Muscle of arm (tissue), 12 donors: ENCODE results near the gene RFX2. TPM values are rescaled to one million over a fixed set of nuclear protein-coding genes. Genes with fewer than 3 reads are reported as not detected.
"Not testable (repeated sequence)": the region's sequence is repeated elsewhere in the genome, so short reads cannot be mapped to it uniquely, and the experiment has no call there.

Source experiments
- DNase-seq: peaks from one replicate; pipeline ENCODE4 v3.0.0-alpha.2; 2013
- polyA plus RNA-seq, 12 donors: library from polyadenylated mRNA; unstranded; fragments of 120-200 nt; gene quantifications; one replicate each; pipeline ENCODE4 v1.2.1, GENCODE V29; 2013; ENCODE audit not compliant: insufficient read length in 12 of 12

The RFX2 gene
- polyA plus RNA-seq, 12 donors: 3.9 to 19.9 (median 6.9) TPM; not detected in 1

- DNase-seq: not testable (repeated sequence)
Measured at GRCh38 chr19:6106643-6107294, 3.5 kb downstream of the RFX2 start.

GRCh38 chr19:6105444-6105843 lies 4.9 kb downstream of the RFX2 start:
- no peak for DNase-seq

GRCh38 chr19:6103894-6104293 lies 6.4 kb downstream of the RFX2 start:
- no peak for DNase-seq

GRCh38 chr19:6103217-6103644 lies 7.1 kb downstream of the RFX2 start:
- no peak for DNase-seq

DNA sequence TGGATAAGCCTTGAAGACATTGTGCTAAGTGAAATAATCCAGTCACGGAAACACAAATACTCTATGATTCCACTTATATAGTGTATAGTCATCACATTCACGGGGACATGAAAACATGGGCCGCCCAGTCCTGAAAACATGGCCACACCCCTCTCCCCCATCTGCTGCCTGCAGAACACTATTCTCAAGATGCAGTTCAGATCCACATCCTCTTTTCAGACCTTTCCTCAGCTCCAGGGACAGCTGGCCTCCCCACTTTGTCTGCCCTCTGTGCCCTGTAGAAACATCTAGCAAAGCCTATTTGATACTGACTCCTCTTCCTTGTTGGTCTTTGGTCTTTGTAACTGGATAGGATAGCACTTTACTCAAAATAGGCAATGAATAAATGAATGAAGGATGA lies 8.3 kb downstream of the RFX2 start:
- no peak for DNase-seq

- no peak for DNase-seq
Measured at GRCh38 chr19:6101291-6101825, 8.9 kb downstream of the RFX2 start.

DNA sequence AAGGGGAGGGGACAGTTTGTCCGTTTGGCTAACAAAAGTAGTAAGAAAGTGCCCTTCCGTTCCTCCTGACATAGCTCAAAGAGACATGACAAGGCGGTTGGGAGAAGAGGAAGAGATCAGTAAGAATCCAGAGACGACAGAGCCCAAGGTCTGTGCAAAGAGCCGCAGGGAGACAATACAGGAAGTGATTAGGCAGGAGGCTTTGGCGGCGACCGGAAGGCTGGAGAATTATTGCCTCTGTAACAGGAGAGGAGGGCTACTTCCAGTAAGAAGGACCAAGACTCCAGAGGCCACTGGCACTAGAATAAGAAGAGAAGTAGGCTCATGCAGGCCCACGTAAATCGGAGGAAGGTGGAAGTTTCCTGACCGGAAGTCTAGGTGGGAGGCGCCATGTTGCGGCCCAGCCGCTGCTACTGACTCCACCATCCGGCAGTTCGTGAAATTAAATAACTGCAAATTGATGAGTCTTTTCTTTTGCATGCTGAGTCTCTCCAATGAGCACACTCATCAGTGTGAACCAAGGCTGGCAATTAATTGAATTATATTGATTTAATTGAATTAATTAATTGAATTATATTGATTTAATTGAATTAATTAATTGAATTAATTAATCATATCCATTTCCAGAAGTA lies 9.9 kb downstream of the RFX2 start:
- no peak for DNase-seq

- DNase-seq: no peak
Measured at GRCh38 chr19:6099599-6099998, 10.7 kb downstream of the RFX2 start.

- DNase-seq: no peak
Measured at GRCh38 chr19:6099033-6099432, 11.3 kb downstream of the RFX2 start.

DNA sequence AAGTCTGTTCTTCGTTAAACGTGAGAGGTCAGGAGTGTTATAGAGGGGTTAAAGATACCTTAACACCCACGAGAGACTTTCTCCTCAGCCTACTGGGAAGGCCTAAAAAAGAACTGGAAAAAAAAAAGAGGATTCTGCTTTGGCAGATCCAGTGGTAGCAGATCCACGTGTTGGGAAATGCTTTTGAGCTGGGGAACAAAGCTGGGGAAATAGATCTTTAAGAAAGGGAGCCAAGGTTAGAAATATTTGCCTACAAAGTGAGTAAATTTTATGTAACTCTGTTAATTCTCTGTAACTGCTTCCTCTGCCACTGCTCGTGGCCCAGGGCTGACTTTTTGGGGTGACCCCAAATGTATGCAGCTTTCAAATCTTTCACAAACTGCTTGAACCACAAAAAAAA lies 11.7 kb downstream of the RFX2 start:
- DNase-seq: no peak

- DNase-seq: no peak
Measured at GRCh38 chr19:6097911-6098310, 12.4 kb downstream of the RFX2 start.

- DNase-seq: no peak
Measured at GRCh38 chr19:6095760-6096159, 14.5 kb downstream of the RFX2 start.

DNA sequence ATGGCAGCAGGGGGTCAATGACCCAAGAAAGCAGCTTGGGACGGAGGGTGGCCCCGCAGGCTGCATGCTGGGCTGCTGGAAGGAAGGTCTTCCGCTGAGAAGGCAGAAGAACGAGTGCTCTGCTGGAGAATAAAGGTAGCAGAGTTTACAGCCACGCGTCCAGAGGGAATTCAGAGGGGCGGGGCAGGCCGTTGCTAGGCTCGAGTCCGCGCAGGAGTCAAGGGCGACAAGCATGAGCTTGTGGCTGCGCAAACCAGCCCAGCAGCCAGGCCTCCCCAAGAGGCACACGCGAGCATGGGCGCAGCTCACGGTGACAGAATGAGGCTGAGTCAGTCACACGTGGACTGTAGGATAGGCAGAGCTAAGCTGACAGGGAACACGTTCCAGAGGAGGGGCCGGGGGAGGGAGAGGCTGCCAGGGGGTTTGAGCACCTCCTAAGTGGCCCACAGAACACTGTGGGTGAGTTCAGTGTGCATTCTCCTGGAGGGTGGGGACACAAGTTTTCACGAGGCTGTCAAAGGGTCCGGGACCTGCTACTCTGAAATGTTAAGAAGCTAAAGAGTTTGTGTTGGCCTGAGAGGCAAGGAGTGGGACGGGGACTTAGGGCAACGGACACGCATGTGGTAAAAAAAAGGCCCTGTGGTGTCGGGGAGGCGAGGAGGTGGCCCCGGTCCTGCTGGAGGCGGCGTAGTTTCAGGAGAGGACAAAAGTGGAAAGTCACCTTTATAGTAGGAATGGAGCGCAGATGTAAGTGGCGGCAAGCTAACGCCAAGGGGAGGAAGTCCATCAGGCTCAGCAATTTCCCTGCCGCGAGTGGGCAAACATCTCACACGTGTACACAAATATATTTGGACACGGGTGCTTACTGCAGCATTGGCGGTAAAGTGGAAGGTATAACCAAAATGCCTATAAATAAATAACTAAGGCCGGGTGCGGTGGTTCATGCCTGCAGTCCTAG lies 17.7 kb downstream of the RFX2 start:
- peak; percentile 65 for DNase-seq

DNA sequence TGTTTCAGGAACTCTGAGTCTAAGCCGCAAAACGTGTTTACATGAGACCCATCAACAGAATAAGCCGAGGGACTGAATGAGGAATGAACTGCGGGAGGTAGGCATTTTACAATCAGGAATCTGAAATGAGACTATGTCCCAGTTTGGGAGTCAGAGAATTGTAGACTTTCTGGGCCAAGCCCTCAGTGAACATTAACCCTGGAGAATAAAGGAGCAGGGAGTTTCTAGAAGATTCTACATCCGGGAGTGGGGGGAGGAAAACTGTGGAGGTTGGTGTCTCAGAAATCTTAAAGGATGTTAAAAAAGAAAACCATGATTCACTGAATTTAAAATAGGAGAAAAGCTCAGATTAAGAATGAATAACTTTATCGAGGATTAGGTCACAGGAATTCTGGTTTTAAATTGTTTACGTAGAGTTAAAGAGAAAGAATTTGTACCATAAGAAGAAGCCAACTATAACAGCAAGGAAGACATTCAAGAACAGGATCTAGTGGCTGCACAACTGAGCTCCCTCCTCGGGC lies 18.5 kb downstream of the RFX2 start:
- DNase-seq: no peak

GRCh38 chr19:6090634-6091033 lies 19.7 kb downstream of the RFX2 start:
- DNase-seq: no peak

DNA sequence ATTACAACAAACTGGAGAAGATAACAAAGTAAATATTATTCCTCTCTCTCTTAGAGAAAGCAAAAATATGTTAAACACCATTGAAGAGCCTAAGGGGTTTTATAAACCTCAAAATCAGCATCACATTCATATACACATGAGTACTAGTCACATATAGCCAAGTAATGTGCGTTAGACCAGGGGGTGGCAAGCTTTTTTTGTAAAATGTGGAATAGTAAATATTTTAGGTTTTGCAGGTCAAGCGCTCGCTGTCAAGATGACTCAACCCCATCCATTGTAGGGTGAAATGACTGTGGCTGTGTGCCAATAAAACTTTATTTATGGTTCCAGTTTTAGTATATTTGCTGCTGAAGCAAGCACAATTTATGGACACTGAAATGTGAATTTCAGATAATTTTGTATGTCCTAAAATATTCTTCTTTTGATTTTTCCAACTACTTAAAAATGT lies 21.7 kb downstream of the RFX2 start:
- no peak for DNase-seq

DNA sequence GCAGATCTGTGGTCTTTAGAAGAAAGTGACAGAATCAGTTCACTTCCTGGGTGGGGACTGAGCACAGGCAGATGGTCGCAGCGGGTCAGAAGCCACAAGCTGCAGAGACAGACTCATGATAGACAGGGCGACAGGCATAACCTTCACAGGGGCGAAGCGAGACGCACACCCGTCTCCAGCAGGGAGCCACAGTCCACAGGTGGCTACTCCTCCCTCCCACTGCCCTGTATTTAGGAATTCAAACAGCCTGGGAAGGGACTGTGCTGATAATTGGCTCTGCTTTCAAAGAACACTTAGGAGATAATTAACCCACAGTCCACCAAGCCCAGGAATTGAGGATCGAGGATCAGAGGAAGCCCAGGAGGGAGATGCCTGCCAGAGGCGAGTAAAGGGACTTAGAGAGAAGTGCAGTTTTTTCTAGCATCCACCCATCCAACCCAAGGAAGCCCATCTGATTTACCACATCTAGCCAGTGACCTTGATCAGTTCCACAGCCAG lies 23.2 kb downstream of the RFX2 start:
- DNase-seq: no peak

GRCh38 chr19:6086068-6086788 lies 24.1 kb downstream of the RFX2 start:
- no peak for DNase-seq

DNA sequence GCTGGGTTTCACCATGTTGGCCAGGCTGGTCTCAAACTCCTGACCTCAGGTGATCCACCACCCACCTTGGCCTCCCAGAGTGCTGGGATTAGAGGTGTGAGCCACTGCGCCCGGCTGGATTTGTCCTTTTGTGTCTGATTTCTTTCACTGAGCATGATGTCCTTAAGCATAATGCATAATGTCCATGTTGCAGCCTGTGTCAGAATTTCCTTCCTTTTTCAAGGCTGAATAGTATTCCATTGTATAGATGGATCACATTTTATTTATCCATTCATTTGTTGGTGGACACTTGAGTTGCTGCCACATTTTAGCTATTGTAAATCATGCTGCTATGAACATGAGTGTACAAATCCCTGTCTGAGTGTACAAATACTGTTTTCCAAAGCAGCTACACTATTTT lies 25.5 kb downstream of the RFX2 start:
- DNase-seq: no peak

DNA sequence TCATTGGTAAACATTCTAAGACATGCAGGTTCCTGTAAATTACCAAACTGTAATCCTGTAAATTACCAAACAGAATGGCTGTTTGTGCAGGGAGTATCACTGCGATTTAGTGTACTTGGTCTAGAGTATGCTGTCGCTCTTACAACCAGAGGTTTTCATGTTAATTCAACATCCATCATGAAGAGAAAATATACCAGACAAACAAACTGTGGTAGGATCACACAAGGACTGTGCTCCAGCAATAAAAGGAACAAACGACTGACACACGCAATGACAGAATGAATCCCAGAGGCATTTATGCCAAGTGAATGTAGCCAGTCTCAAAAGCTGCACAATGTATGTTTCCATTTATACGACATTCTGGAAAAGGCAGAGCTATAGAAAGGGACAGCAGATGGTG lies 31.2 kb downstream of the RFX2 start:
- no peak for DNase-seq

DNA sequence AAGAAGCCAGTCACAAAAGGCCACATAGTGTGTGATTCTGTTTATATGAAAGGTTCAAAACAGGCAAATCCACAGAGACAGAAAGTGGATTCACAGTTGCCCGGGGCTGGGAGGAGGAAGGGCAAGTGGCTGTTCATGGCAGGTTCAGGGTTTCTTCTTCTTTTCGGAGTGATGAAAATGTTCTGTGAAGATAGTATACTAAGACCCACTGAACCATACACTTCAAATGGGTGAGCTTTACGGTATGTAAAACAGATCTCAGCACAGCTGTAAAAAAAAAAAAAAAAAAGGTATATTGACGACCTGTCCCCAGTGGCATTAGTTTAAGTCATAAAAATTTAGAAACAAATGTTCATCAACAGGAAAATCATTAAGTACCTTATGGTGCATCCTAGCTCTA lies 32.2 kb downstream of the RFX2 start:
- DNase-seq: no peak
